Fibroblast of villous mesenchyme (primary cell): ENCODE measurements around the gene FCGBP. TPM values are rescaled to one million over a fixed set of nuclear protein-coding genes. Genes with fewer than 3 reads are reported as not detected.

Experiments used
- DNase-seq: peaks from one replicate; pipeline ENCODE4 v3.0.0-alpha.2; 2010; ENCODE audit warnings: low read depth
- H3K4me3 ChIP-seq: 2 replicates; pipeline ENCODE4 v1.5.1; 2011; ENCODE audit warnings: low read depth, mild to moderate bottlenecking, low read length
- CTCF ChIP-seq: IDR thresholded peaks from 2 replicates; pipeline ENCODE4 v1.5.1; 2012; ENCODE audit warnings: low read depth, mild to moderate bottlenecking, low read length; ENCODE audit not compliant: insufficient read depth
- total RNA-seq: library from RNA; depleted of rRNA; stranded (reverse); fragments of >200 nt; gene quantifications from 2 replicates; pipeline ENCODE4 v1.2.3, GENCODE V29; 2012

Gene FCGBP
- total RNA-seq, 1 donor = under 0.01 TPM

DNA sequence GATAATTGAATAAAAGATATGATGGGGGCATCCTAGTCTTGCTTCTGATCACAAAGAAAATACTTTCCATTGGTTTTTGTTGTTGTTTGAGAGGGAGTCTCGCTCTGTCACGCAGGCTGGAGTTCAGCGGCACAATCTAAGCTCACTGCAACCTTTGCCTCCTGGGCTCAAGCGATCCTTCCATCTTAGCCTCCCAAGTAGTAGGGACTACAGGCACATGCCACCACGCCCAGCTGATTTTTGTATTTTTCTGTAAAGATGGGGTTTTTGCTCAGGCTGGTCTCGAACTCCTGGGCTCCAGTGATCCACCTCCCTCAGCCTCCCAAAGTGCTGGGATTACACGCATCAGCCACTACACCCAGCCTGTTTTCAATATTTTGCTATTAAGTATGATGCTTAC is 19.5 kb upstream of the FCGBP start:
- TF ChIP-seq CTCF = no peak
- no peak for DNase-seq
- H3K4me3 ChIP-seq = no peak overlapping the region

DNA sequence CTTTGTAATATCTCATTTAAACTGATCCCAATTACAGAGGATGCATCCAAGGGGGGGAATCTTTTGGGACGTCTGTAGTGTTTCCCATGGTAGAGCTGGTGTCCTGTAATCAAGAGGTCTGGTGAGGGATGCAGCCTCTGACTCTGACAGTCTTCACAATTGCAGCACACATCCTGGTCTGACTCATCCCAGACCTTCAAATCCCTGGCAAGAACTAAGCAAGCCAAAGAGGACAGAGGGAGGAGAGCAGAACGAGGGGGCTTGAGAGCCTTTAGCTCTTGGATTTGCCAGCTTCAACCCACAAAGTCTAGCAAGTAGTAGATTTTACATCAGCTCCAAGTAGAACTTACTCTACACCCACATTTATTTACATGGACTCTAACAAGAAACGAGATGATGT is 17.3 kb upstream of the FCGBP start:
- peak; percentile 9 for DNase-seq
- H3K4me3 ChIP-seq = no peak overlapping the region
- no peak for TF ChIP-seq CTCF

DNA sequence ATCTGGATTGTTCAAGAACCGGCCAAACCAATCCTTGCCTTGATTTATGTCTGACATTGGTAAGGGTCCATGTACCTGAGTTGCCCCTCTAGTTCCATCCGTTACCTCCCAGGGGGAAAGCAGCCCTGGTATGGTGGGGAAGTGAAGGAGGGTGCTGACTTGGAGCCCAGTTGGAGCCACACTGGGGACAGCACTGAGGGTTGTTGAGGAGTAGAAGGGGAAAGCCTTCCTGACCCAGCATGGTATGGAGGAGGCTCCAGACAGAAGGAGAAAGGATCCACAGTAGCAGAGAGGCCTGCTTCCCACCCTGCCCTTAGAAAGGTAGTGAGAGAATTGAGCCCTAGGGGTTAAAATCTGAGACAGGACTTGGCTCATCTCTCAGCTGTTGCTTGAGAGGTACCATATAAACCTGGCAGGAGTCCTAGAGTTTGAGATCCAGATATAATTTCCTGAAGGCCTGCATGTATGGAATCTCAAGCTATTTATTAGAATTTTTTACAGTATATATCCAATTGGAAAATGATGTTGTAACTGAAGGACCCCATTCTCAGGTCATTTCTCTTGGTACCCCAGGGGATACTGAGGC is 16.7 kb upstream of the FCGBP start:
- no peak for DNase-seq
- no peak for TF ChIP-seq CTCF

DNA sequence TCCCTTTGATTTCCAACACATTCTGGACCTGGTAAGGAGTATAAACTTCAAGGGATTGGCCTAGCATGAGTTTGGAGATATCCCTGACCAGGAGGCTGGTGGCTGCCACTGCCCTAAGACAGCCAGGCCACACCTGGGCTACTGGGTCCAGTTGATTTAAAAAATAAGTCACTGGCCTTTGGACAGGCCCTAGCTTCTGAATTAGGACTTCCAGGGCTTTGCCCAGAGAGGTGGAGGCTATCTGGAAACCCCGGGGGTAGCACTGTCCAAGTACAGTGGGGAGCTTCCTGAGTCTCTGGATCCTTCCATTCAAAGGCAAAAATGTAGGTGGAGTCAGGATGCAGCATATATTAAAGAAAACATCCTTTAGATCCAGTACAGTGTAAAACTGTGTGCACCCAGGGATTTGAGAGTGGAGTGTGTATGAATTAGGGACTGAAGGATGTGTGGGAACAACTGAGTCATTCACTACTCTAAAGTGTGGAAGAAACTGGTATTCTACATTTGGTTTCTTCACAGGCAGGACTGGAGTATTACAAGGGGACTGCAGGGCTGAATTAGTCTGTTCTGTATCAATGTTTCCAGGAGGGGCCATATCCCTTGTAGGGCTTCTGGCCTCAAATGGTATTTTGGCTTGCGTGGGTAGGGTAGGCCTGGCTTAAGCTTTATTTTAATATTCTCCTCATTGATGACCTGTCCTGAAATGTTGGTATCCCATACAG is 14.8 kb upstream of the FCGBP start:
- no peak for TF ChIP-seq CTCF
- no peak for DNase-seq

More for the DNA sequence above, 16.7 kb upstream of the FCGBP start:
- no peak overlapping the region for H3K4me3 ChIP-seq

GRCh38 chr19:39946532-39946931 is 12.1 kb upstream of the FCGBP start:
- DNase-seq = no peak
- H3K4me3 ChIP-seq = no peak overlapping the region
- TF ChIP-seq CTCF = no peak

More for the DNA sequence above, 14.8 kb upstream of the FCGBP start:
- no peak overlapping the region for H3K4me3 ChIP-seq

DNA sequence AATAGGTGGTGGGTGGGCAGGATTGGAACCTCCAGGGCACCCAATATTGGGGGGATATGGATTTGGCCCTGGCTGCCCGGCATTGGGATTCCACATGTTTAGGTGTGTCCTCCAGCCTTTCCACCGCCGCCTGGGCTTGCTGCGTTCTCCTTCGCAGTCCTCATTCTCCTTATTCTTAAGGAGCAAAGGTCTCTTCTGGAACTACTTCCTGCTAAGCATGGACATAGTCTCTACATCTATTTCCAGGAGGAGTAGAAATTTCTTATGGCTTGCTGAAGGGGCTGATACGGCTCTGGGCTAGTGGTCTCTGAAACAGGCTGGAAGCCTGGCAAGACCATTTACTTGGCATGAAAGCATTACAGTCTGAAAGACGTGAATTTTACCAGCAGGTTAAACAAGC is 9.2 kb upstream of the FCGBP start:
- TF ChIP-seq CTCF = no peak
- H3K4me3 ChIP-seq = no peak overlapping the region
- no peak for DNase-seq

- no peak for DNase-seq
- no peak overlapping the region for H3K4me3 ChIP-seq
- TF ChIP-seq CTCF = no peak
These were observed 7.9 kb upstream of the FCGBP start for GRCh38 chr19:39942366-39942730.
